Karpas-422 (cell line): ENCODE measurements around the gene PDPK1. TPM values are rescaled to one million over a fixed set of nuclear protein-coding genes. Genes with fewer than 3 reads are reported as not detected.
"Not testable (repeated sequence)": the region's sequence is repeated elsewhere in the genome, so short reads cannot be mapped to it uniquely, and the experiment has no call there.

Experiments used
- DNase-seq: peaks from one replicate; pipeline ENCODE4 v3.0.0-alpha.2; 2015
- H2AFZ ChIP-seq: fragments of 200-600 bp; sonication (generic); 2 replicates; pipeline ENCODE4 v1.6.1; 2014; ENCODE audit warnings: antibody characterized with exemption, low read length, mixed read lengths
- H3K27ac ChIP-seq: fragments of 200-600 bp; sonication (generic); 2 replicates; pipeline ENCODE4 v1.5.1; 2014; ENCODE audit warnings: mild to moderate bottlenecking, low read length, moderate library complexity
- H3K27me3 ChIP-seq: fragments of 200-600 bp; sonication (generic); 2 replicates; pipeline ENCODE4 v1.6.1; 2014; ENCODE audit warnings: low read length, mixed read lengths
- H3K36me3 ChIP-seq: fragments of 200-600 bp; sonication (generic); 2 replicates; pipeline ENCODE4 v1.6.1; 2014; ENCODE audit warnings: low read length, mixed read lengths; ENCODE audit not compliant: insufficient read depth
- H3K4me1 ChIP-seq: fragments of 200-600 bp; sonication (generic); 2 replicates; pipeline ENCODE4 v1.6.1; 2014; ENCODE audit warnings: mild to moderate bottlenecking, low read length, mixed read lengths
- H3K4me2 ChIP-seq: fragments of 200-600 bp; sonication (generic); 2 replicates; pipeline ENCODE4 v1.6.1; 2014; ENCODE audit warnings: low read length, low read depth, mild to moderate bottlenecking; ENCODE audit not compliant: poor library complexity, severe bottlenecking
- H3K4me3 ChIP-seq: fragments of 200-600 bp; sonication (generic); 2 replicates; pipeline ENCODE4 v1.5.1; 2014; ENCODE audit warnings: mild to moderate bottlenecking, antibody characterized with exemption, low read length, mixed read lengths
- H3K79me2 ChIP-seq: fragments of 200-600 bp; sonication (generic); 2 replicates; pipeline ENCODE4 v1.6.1; 2014; ENCODE audit warnings: mild to moderate bottlenecking, low read length, mixed read lengths
- H3K9ac ChIP-seq: fragments of 200-600 bp; sonication (generic); 2 replicates; pipeline ENCODE4 v1.6.0; 2014; ENCODE audit warnings: low read length
- H3K9me2 ChIP-seq: fragments of 200-600 bp; sonication (generic), shearing (Covaris generic); replicated peaks from 2 replicates; pipeline ENCODE4 v1.6.0; 2014; ENCODE audit warnings: mild to moderate bottlenecking, low read length, moderate library complexity; ENCODE audit not compliant: insufficient read depth
- H3K9me3 ChIP-seq: fragments of 300-700, 200-600 bp; sonication (generic); 2 replicates; pipeline ENCODE4 v1.6.1; 2014; ENCODE audit warnings: low read length, mixed read lengths
- H4K20me1 ChIP-seq: fragments of 200-600 bp; sonication (generic); 2 replicates; pipeline ENCODE4 v1.6.1; 2014; ENCODE audit warnings: mild to moderate bottlenecking, antibody characterized with exemption, low read length, low read depth; ENCODE audit not compliant: insufficient read depth
- total RNA-seq: library from RNA; depleted of rRNA; stranded (reverse); fragments of >200 nt; shearing (Covaris generic); gene quantifications from 2 replicates; pipeline ENCODE4 v1.2.3, GENCODE V29; 2014; ENCODE audit warnings: low replicate concordance

PDPK1 gene
- total RNA-seq, 1 experiment from 2014 or later: 49.5 TPM

- not testable (repeated sequence) for H3K4me1 ChIP-seq, H3K27ac ChIP-seq, H3K4me2 ChIP-seq, H3K27me3 ChIP-seq, H3K9ac ChIP-seq, H2AFZ ChIP-seq, DNase-seq, H3K4me3 ChIP-seq, H3K36me3 ChIP-seq, H3K9me3 ChIP-seq, H3K79me2 ChIP-seq, H4K20me1 ChIP-seq, H3K9me2 ChIP-seq
Observed at GRCh38 chr16:2580818-2581217, 43.0 kb downstream of the PDPK1 start.

- no peaks in the 10 kb centered on the region for H3K79me2 ChIP-seq
- H3K4me3 ChIP-seq: no peak overlapping the region
- no peaks in the 10 kb centered on the region for H3K4me1 ChIP-seq
- no peak for DNase-seq
- no peak overlapping the region for H3K4me2 ChIP-seq
- H3K27me3 ChIP-seq: no peaks in the 10 kb centered on the region
- H3K27ac ChIP-seq: no peak overlapping the region
- H4K20me1 ChIP-seq: 0 out of 2 replicates have a peak, but pooled peaks cover 3% of the 10 kb centered on the region
- no peaks in the 10 kb centered on the region for H3K36me3 ChIP-seq
- H3K9me3 ChIP-seq: no peaks in the 10 kb centered on the region
- H3K9me2 ChIP-seq: no peaks in the 10 kb centered on the region
- no peak overlapping the region for H3K9ac ChIP-seq
- no peak overlapping the region for H2AFZ ChIP-seq
Observed at GRCh38 chr16:2584729-2585650, 47.2 kb downstream of the PDPK1 start.

DNA sequence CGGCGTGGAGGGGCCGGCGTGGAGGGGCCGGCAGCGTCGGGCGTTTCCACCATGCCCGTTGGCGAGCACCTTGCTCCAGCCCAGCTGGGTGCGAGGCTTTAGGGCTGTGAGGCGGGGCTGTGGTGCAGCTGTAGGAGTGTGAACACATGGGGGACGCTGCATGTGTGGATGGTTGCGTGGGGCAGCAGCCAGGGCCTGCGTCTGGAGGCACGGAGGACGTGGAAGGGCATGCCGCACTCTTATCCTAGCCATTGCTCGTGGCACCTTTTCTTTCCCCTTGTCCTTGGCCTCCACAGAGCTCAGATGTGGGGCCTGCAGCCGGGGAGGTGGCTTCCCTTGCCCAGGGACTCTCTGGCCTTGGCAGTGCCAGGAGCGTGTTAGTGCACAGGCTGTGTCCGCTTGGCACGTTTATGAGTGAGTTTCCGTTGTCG, 47.8 kb downstream of the PDPK1 start:
- H3K36me3 ChIP-seq: no peaks in the 10 kb centered on the region; the same call in 1 of the 2 replicates
- no peak for DNase-seq
- H3K9me3 ChIP-seq: no peaks in the 10 kb centered on the region
- H3K9ac ChIP-seq: no peak overlapping the region
- no peak overlapping the region for H3K4me3 ChIP-seq
- H3K9me2 ChIP-seq: no peaks in the 10 kb centered on the region
- H3K27ac ChIP-seq: no peak overlapping the region
- H3K79me2 ChIP-seq: no peaks in the 10 kb centered on the region
- H4K20me1 ChIP-seq: 0 out of 2 replicates have a peak, but pooled peaks cover 3% of the 10 kb centered on the region
- H3K4me2 ChIP-seq: no peak overlapping the region
- no peaks in the 10 kb centered on the region for H3K27me3 ChIP-seq
- no peaks in the 10 kb centered on the region for H3K4me1 ChIP-seq
- no peak overlapping the region for H2AFZ ChIP-seq

GRCh38 chr16:2586241-2586640, 48.4 kb downstream of the PDPK1 start:
- H2AFZ ChIP-seq: no peak overlapping the region
- H3K4me3 ChIP-seq: no peak overlapping the region
- 0 out of 2 replicates have a peak, but pooled peaks cover 3% of the 10 kb centered on the region for H4K20me1 ChIP-seq
- no peaks in the 10 kb centered on the region for H3K9me3 ChIP-seq
- no peaks in the 10 kb centered on the region for H3K79me2 ChIP-seq
- H3K9ac ChIP-seq: no peak overlapping the region
- no peaks in the 10 kb centered on the region for H3K9me2 ChIP-seq
- no peak overlapping the region for H3K4me2 ChIP-seq
- peak; percentile 47 for DNase-seq
- H3K4me1 ChIP-seq: no peaks in the 10 kb centered on the region
- no peaks in the 10 kb centered on the region for H3K27me3 ChIP-seq
- no peaks in the 10 kb centered on the region; the same call in 1 of the 2 replicates for H3K36me3 ChIP-seq
- no peak overlapping the region for H3K27ac ChIP-seq

- Histone ChIP-seq H2AFZ (no peak overlapping the region), H3K9ac (no peak overlapping the region), H3K4me3 (no peak overlapping the region), H4K20me1 (0 out of 2 replicates have a peak, but pooled peaks cover 3% of the 10 kb centered on the region), H3K9me3 (no peaks in the 10 kb centered on the region), H3K4me2 (no peak overlapping the region), H3K36me3 (no peaks in the 10 kb centered on the region; the same call in 1 of the 2 replicates), H3K9me2 (no peaks in the 10 kb centered on the region), H3K79me2 (no peaks in the 10 kb centered on the region), H3K4me1 (no peaks in the 10 kb centered on the region), H3K27ac (no peak overlapping the region), H3K27me3 (no peaks in the 10 kb centered on the region)
- DNase-seq: no peak
Observed at GRCh38 chr16:2586901-2587480, 49.2 kb downstream of the PDPK1 start.

DNA sequence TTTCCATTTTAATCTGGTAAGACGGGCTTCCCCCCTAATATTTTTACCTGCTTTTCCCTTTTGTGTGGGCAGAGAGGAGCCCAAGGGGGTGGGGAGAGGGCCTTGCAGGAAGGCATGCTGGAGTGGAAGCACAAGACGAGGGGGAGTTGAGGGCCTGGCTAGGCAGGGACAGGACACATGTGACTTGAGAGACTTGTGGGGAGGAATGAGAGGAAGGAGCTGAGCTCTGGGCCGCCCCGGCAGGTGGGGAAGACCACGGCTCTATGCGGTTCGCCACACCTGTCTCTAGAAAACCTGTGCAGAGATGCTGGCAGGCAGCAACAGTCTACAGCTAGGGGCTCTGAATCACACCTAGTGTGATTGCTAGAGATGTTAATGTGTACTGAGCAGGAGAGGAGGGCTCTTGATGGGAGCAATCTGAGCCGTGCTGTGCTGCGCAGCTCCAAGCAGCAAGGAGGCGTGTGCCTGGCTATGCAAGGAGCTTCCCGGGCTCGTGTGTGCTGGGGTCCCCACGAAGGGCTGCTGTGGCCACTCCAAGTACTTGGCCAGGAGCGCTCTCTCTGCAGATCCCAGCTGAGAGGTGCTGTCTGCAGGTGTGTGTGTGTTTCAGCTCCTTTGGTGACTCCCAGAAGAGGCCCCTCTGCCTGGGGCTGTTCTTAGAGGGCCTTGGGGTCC, 50.2 kb downstream of the PDPK1 start:
- Histone ChIP-seq H3K36me3 (no peaks in the 10 kb centered on the region; the same call in 1 of the 2 replicates), H3K27me3 (no peaks in the 10 kb centered on the region), H3K79me2 (0 out of 2 replicates have a peak, but pooled peaks cover 2% of the 10 kb centered on the region), H3K4me1 (no peaks in the 10 kb centered on the region), H3K9me3 (no peaks in the 10 kb centered on the region), H3K27ac (no peak overlapping the region), H3K9ac (no peak overlapping the region), H4K20me1 (0 out of 2 replicates have a peak, but pooled peaks cover 3% of the 10 kb centered on the region), H3K4me3 (no peak overlapping the region), H3K9me2 (no peaks in the 10 kb centered on the region), H3K4me2 (no peak overlapping the region), H2AFZ (no peak overlapping the region)
- DNase-seq: no peak

DNA sequence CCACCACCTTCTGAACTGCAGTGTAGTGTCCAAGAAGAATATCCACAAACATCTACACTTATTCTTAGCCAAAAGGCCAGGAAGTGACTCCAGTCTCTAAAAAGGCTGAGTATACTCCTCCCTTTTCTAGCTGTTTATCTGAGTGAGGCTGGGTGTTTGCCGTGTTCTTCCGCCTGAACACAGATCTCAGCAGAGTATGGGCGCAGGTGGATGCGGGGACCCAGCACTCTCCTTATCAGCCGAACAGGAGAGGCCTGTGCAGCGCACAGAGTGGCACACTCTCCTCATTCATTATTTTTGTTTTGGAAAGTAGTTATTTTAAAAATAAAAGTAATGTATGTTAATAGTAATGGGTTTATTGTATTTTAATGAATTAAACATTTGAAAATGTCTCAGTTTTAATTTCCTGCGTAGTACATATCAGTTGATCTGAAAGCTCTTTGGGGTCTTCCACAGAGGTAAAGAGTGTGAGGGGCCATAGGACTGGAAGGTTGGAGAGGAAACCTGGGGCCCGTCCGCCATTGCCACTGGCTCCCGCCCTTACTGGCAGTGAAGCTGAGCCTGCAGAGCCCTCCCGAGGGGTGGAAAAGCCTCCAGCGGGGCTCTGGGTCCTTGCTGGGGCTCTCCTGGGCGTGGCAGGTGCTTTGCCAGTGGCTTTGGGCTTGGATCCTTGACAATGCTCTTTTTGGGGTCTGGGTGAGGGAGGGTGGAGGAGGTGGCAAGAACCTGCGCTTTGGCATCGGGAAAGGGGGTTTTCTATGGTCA, 53.8 kb downstream of the PDPK1 start:
- Histone ChIP-seq H3K79me2 (0 out of 2 replicates have a peak, but pooled peaks cover 10% of the 10 kb centered on the region), H3K4me1 (no peaks in the 10 kb centered on the region), H3K9me3 (no peaks in the 10 kb centered on the region), H4K20me1 (no peaks in the 10 kb centered on the region), H3K36me3 (no peaks in the 10 kb centered on the region; the same call in 1 of the 2 replicates), H2AFZ (no peak overlapping the region), H3K9me2 (no peaks in the 10 kb centered on the region), H3K4me2 (no peak overlapping the region), H3K27me3 (no peaks in the 10 kb centered on the region), H3K9ac (no peak overlapping the region), H3K4me3 (no peak overlapping the region), H3K27ac (no peak overlapping the region)
- no peak for DNase-seq
